IMR-90 (cell line): ENCODE results near the gene TTC16.

Experiments
- BHLHE40 ChIP-seq: fragments of 150-350 bp; IDR thresholded peaks from 2 replicates; pipeline ENCODE4 v1.6.1; 2016; ENCODE audit warnings: mild to moderate bottlenecking, low read depth, low read length
- CEBPB ChIP-seq: IDR thresholded peaks from 2 replicates; pipeline ENCODE4 v1.6.1; 2012; ENCODE audit warnings: low read depth, low read length, improper control_type of control experiment
- CHD1 ChIP-seq: IDR thresholded peaks from 2 replicates; pipeline ENCODE4 v1.6.1; 2012; ENCODE audit warnings: low read depth, low read length, improper control_type of control experiment
- CTCF ChIP-seq: conservative IDR thresholded peaks from 2 replicates; pipeline ENCODE4 v1.5.1; 2012; ENCODE audit warnings: mild to moderate bottlenecking, low read depth, low read length, improper control_type of control experiment
- ELK1 ChIP-seq: fragments of 150-350 bp; IDR thresholded peaks from 2 replicates; pipeline ENCODE4 v1.6.1; 2016; ENCODE audit warnings: low read depth, mild to moderate bottlenecking, low read length, moderate library complexity, borderline replicate concordance
- FOS ChIP-seq: fragments of 150-350 bp; IDR thresholded peaks from 2 replicates; pipeline ENCODE4 v1.6.1; 2016; ENCODE audit warnings: low read depth, low read length
- MXI1 ChIP-seq: IDR thresholded peaks from 2 replicates; pipeline ENCODE4 v1.6.1; 2012; ENCODE audit warnings: low read depth, mild to moderate bottlenecking, low read length, moderate library complexity, borderline replicate concordance
- NFE2L2 ChIP-seq: fragments of 150-350 bp; IDR thresholded peaks from 2 replicates; pipeline ENCODE4 v1.6.1; 2016; ENCODE audit warnings: low read depth, mild to moderate bottlenecking, low read length
- POLR2A ChIP-seq: IDR thresholded peaks from 2 replicates; pipeline ENCODE4 v1.6.1; 2012; ENCODE audit warnings: mild to moderate bottlenecking, low read depth, low read length
- RAD21 ChIP-seq: IDR thresholded peaks from 2 replicates; pipeline ENCODE4 v1.6.1; 2012; ENCODE audit warnings: low read length, improper control_type of control experiment
- RCOR1 ChIP-seq: IDR thresholded peaks from 2 replicates; pipeline ENCODE4 v1.6.1; 2012; ENCODE audit warnings: mild to moderate bottlenecking, low read length, improper control_type of control experiment; ENCODE audit not compliant: insufficient replicate concordance
- RFX5 ChIP-seq: IDR thresholded peaks from 2 replicates; pipeline ENCODE4 v1.8.0; 2012; ENCODE audit warnings: low read depth, mild to moderate bottlenecking, low read length, moderate library complexity
- SMC3 ChIP-seq: fragments of 150-350 bp; IDR thresholded peaks from 2 replicates; pipeline ENCODE4 v1.6.1; 2016; ENCODE audit warnings: low read depth, mild to moderate bottlenecking, antibody characterized with exemption, low read length, moderate library complexity
- TF ChIP-seq, protein P1 (sequence below): fragments of 150-350 bp; IDR thresholded peaks from 2 replicates; pipeline ENCODE4 v1.6.1; 2017; ENCODE audit warnings: mild to moderate bottlenecking, antibody characterized with exemption, low read length, low read depth

- TF ChIP-seq CTCF (no peak), POLR2A (no peak), CEBPB (no peak), FOS (no peak), RCOR1 (no peak), RFX5 (no peak), SMC3 (no peak), MXI1 (no peak), BHLHE40 (no peak), CHD1 (no peak), ELK1 (no peak), RAD21 (no peak), NFE2L2 (no peak)
- TF ChIP-seq, protein P1, sequence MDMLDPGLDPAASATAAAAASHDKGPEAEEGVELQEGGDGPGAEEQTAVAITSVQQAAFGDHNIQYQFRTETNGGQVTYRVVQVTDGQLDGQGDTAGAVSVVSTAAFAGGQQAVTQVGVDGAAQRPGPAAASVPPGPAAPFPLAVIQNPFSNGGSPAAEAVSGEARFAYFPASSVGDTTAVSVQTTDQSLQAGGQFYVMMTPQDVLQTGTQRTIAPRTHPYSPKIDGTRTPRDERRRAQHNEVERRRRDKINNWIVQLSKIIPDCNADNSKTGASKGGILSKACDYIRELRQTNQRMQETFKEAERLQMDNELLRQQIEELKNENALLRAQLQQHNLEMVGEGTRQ = no peak
Observed at GRCh38 chr9:127690735-127691134, 25.1 kb upstream of the TTC16 start.
